Measurements from ENCODE around the gene POLD1.

DNA sequence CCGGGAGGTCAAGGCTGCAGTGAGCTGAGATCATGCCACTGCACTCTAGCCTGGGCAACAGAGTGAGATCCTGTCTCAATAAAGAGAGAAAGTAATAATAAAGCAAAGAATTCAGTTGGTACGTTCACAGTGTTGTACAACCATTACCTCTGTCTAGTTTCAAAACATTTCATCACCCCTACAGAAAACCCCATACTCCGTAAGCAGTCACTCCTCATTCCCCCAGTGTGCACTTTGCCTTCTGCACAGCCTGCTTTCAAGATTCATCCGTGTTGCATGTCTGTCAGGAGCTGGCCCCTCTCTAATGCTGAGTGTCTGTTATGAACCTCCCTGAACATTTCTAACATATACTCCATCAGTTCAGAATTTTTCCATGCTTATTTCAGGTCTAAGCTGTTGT, 9.4 kb downstream of the POLD1 start:
- TF ChIP-seq EZH2 (IDR thresholded peaks at IDR 0.05; ENCODE audit: borderline replicate concordance, low read length) (no peak), CTCF (conservative IDR thresholded peaks at IDR 0.05 in 1 of 2, IDR thresholded peaks at IDR 0.05 in 1 of 2; ENCODE audit: extremely low read depth in 1 of 2, insufficient read depth in 1 of 2, low read depth in 1 of 2, low read length in 2 of 2) (no peak)

Data from mammary epithelial cell (primary cell).